Astrocyte (in vitro differentiated cells and primary cell): ENCODE data around the gene RDM1. TPM values are rescaled to one million over a fixed set of nuclear protein-coding genes. Genes with fewer than 3 reads are reported as not detected.

Source experiments
- DNase-seq: peaks from one replicate; pipeline ENCODE4 v3.0.0-alpha.2; 2010; ENCODE audit warnings: low read depth
- FAIRE-seq: peaks from 2 replicates; lab custom pipeline; 2011; peaks lifted over from hg19 to GRCh38; lab: Jason Lieb, UNC
- H2AFZ ChIP-seq: 2 replicates; pipeline ENCODE4 v1.6.0; 2012; ENCODE audit warnings: low read depth, low read length, inconsistent platforms
- H3K27ac ChIP-seq: 2 replicates; pipeline ENCODE4 v1.5.1; 2011; ENCODE audit warnings: low read depth, low read length, inconsistent platforms
- H3K27me3 ChIP-seq: 2 replicates; pipeline ENCODE4 v1.6.0; 2011; ENCODE audit warnings: low read length, inconsistent platforms; ENCODE audit not compliant: insufficient read depth
- H3K36me3 ChIP-seq: 2 replicates; pipeline ENCODE4 v1.5.1; 2011; ENCODE audit warnings: low read length, inconsistent platforms; ENCODE audit not compliant: insufficient read depth
- H3K4me1 ChIP-seq: 2 replicates; pipeline ENCODE4 v1.5.1; 2011; ENCODE audit warnings: low read length, inconsistent platforms; ENCODE audit not compliant: insufficient read depth
- H3K4me2 ChIP-seq: 2 replicates; pipeline ENCODE4 v1.6.0; 2012; ENCODE audit warnings: low read length, inconsistent platforms
- H3K4me3 ChIP-seq: 2 replicates; pipeline ENCODE4 v1.5.1; 2011; ENCODE audit warnings: low read depth, mild to moderate bottlenecking, low read length, inconsistent platforms; ENCODE audit not compliant: insufficient read depth
- H3K79me2 ChIP-seq: 2 replicates; pipeline ENCODE4 v1.6.0; 2012; ENCODE audit warnings: mild to moderate bottlenecking, low read length, inconsistent platforms; ENCODE audit not compliant: insufficient read depth
- H3K9ac ChIP-seq: 2 replicates; pipeline ENCODE4 v1.6.0; 2012; ENCODE audit warnings: mild to moderate bottlenecking, low read length, inconsistent platforms
- H3K9me3 ChIP-seq: 2 replicates; pipeline ENCODE4 v1.5.1; 2012; ENCODE audit warnings: low read depth, mild to moderate bottlenecking, low read length, inconsistent platforms; ENCODE audit not compliant: insufficient read depth
- H4K20me1 ChIP-seq: 2 replicates; pipeline ENCODE4 v1.6.0; 2012; ENCODE audit warnings: low read length, inconsistent platforms; ENCODE audit not compliant: insufficient read depth
- H3K27ac Mint-ChIP-seq: one replicate; pipeline ENCODE4 v1.8.0; 2021; ENCODE audit warnings: mild to moderate bottlenecking, mixed read lengths; ENCODE audit not compliant: unreplicated experiment
- H3K27me3 Mint-ChIP-seq: one replicate; pipeline ENCODE4 v1.8.0; 2021; ENCODE audit warnings: low read depth, mixed read lengths; ENCODE audit not compliant: unreplicated experiment
- H3K36me3 Mint-ChIP-seq: one replicate; pipeline ENCODE4 v1.8.0; 2021; ENCODE audit warnings: low read depth, mixed read lengths; ENCODE audit not compliant: unreplicated experiment
- H3K4me1 Mint-ChIP-seq: one replicate; pipeline ENCODE4 v1.8.0; 2021; ENCODE audit warnings: low read depth, mixed read lengths; ENCODE audit not compliant: unreplicated experiment
- H3K4me3 Mint-ChIP-seq: one replicate; pipeline ENCODE4 v1.8.0; 2021; ENCODE audit warnings: mild to moderate bottlenecking, moderate library complexity, mixed read lengths; ENCODE audit not compliant: unreplicated experiment
- H3K9me3 Mint-ChIP-seq: one replicate; pipeline ENCODE4 v1.8.0; 2021; ENCODE audit warnings: mild to moderate bottlenecking, mixed read lengths; ENCODE audit not compliant: unreplicated experiment
- EZH2 ChIP-seq: IDR thresholded peaks from 2 replicates; pipeline ENCODE4 v1.6.1; 2012; ENCODE audit warnings: mild to moderate bottlenecking, low read length, inconsistent platforms; ENCODE audit not compliant: insufficient read depth
- total RNA-seq: library from RNA; stranded (reverse); gene quantifications from 2 replicates; pipeline ENCODE4 v1.2.1, GENCODE V29; 2021
- TF ChIP-seq, protein P1 (sequence below): IDR thresholded peaks from 2 replicates; pipeline ENCODE4 v1.5.1; 2011; ENCODE audit warnings: low read depth, mild to moderate bottlenecking, inconsistent platforms, low read length, moderate library complexity; ENCODE audit not compliant: insufficient read depth

The RDM1 gene
- total RNA-seq, 1 donor from 2014 or later: not detected

DNA sequence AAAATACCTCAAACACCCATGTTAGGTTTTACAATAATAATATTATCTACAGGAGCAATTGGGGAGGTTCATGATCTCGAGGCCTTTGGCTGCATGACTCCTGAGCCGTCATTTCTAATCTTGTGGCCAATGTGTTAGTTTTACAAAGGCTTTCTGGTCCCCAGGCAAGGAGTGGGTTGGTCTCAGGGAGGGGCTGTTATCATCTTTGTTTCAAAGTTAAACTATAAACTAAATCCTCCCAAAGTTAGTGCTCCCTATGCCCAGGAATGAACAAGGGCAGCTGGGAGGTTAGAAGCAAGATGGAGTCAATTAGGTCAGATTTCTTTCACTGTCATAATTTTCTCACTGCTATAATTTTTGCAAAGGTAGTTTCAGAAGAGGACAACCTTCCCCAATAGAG, 41.3 kb downstream of the RDM1 start:
- Mint-ChIP-seq H3K27me3 (no peaks in the 10 kb centered on the region), H3K27ac (peak overlapping the region; percentile 43), H3K36me3 (no peaks in the 10 kb centered on the region), H3K4me1 (peaks cover 15% of the 10 kb centered on the region), H3K4me3 (no peak overlapping the region), H3K9me3 (peaks cover 2% of the 10 kb centered on the region)
- Histone ChIP-seq H3K4me2 (no peak overlapping the region), H3K27me3 (no peaks in the 10 kb centered on the region), H4K20me1 (no peaks in the 10 kb centered on the region), H3K9ac (no peak overlapping the region), H3K36me3 (no peaks in the 10 kb centered on the region), H3K79me2 (no peaks in the 10 kb centered on the region), H3K9me3 (no peaks in the 10 kb centered on the region), H3K4me1 (peaks cover 5% of the 10 kb centered on the region), H3K4me3 (no peak overlapping the region), H2AFZ (no peak overlapping the region), H3K27ac (no peak overlapping the region)
- DNase-seq (no peak), FAIRE-seq (no peak)
- TF ChIP-seq EZH2: no peak
- TF ChIP-seq, protein P1, sequence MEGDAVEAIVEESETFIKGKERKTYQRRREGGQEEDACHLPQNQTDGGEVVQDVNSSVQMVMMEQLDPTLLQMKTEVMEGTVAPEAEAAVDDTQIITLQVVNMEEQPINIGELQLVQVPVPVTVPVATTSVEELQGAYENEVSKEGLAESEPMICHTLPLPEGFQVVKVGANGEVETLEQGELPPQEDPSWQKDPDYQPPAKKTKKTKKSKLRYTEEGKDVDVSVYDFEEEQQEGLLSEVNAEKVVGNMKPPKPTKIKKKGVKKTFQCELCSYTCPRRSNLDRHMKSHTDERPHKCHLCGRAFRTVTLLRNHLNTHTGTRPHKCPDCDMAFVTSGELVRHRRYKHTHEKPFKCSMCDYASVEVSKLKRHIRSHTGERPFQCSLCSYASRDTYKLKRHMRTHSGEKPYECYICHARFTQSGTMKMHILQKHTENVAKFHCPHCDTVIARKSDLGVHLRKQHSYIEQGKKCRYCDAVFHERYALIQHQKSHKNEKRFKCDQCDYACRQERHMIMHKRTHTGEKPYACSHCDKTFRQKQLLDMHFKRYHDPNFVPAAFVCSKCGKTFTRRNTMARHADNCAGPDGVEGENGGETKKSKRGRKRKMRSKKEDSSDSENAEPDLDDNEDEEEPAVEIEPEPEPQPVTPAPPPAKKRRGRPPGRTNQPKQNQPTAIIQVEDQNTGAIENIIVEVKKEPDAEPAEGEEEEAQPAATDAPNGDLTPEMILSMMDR: no peak

DNA sequence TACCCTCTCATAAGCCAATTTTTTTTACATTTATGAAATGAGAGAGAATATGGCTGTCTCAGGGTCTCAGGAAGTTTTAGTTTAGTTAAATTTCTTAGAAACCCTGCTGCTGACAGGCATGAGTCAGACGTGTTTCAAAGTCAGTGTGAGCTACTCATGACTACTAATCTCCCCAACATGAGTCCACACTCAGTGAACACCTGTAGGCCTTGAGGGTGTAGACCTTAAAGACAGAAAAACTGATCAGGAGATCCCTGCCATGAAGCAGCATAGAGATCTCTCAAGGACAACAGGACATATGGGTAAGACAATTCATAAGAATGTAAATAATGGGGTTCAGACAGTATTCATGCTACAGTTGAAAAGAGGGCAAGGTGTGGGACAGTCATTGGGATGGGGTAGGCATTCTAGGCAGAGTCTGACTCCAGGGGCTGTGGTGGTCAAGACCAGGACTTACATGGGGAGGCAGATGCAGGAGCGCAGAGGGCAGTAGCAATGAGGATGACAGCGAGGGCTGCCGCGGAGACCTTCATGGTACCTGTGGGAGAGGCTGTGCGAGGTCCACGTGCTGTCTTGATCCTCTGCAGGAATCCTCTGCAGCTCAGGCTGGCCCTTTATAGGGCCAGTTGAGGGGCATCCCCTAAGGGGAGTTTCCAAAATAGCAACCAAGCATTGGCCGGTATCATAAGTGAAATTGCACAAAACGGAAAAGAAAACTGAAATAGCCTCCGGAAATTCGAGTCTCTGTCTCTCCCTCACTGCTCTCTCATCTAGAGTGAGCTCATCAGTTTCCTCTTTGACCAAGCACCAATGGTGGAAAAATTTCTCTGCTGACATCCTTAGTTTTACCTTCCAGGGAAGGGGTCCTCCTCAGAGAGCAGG, 50.6 kb downstream of the RDM1 start, which contains the start of gene CCL5:
Gene CCL5 (minus strand): TSS at position 588 of the 882 bp plus-strand sequence.
- H3K27ac Mint-ChIP-seq: no peak within 1 kb of the TSS
- H2AFZ ChIP-seq: no peak within 1 kb of the TSS
- H3K4me3 ChIP-seq: no peak within 1 kb of the TSS
- H3K9me3 Mint-ChIP-seq: no peaks in the 10 kb centered on the region
- no peaks in the 10 kb centered on the region for H3K36me3 Mint-ChIP-seq
- no peak within 1 kb of the TSS for H3K4me2 ChIP-seq
- H3K36me3 ChIP-seq: no peaks in the 10 kb centered on the region
- no peak for TF ChIP-seq EZH2
- TF ChIP-seq, protein P1: no peak
- no peaks in the 10 kb centered on the region for H3K79me2 ChIP-seq
- no peak within 1 kb of the TSS for H3K27ac ChIP-seq
- no peaks in the 10 kb centered on the region for H3K4me1 ChIP-seq
- FAIRE-seq (no peak), DNase-seq (no peak)
- H3K9ac ChIP-seq: no peak within 1 kb of the TSS
- no peaks in the 10 kb centered on the region for H4K20me1 ChIP-seq
- H3K4me1 Mint-ChIP-seq: peaks cover 12% of the 10 kb centered on the region
- H3K4me3 Mint-ChIP-seq: no peak within 1 kb of the TSS
- H3K9me3 ChIP-seq: no peaks in the 10 kb centered on the region
- no peaks in the 10 kb centered on the region for H3K27me3 ChIP-seq
- no peaks in the 10 kb centered on the region for H3K27me3 Mint-ChIP-seq

DNA sequence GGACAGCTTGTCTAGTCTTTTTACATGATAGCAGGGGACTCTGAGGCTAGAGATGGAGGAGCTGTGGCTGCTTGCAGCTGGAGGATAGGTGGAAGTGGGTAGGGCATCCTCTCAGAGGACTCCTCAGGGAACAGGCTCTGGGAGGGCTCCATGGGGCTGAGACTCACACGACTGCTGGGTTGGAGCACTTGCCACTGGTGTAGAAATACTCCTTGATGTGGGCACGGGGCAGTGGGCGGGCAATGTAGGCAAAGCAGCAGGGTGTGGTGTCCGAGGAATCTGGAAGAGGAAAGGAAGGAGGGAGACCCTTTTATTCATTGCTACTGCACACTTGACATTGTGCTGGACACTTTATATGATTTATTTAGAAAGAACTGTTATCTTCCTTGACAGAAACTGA, 52.2 kb downstream of the RDM1 start:
- no peaks in the 10 kb centered on the region for H3K79me2 ChIP-seq
- peaks cover 12% of the 10 kb centered on the region for H3K4me1 Mint-ChIP-seq
- TF ChIP-seq, protein P1: no peak
- TF ChIP-seq EZH2: no peak
- no peaks in the 10 kb centered on the region for H3K9me3 ChIP-seq
- FAIRE-seq (no peak), DNase-seq (no peak)
- H4K20me1 ChIP-seq: no peaks in the 10 kb centered on the region
- H3K27me3 ChIP-seq: no peaks in the 10 kb centered on the region
- no peaks in the 10 kb centered on the region for H3K27me3 Mint-ChIP-seq
- H3K9me3 Mint-ChIP-seq: no peaks in the 10 kb centered on the region
- H2AFZ ChIP-seq: no peak overlapping the region
- H3K4me3 Mint-ChIP-seq: no peak overlapping the region
- H3K27ac Mint-ChIP-seq: peak overlapping the region; percentile 9
- no peaks in the 10 kb centered on the region for H3K4me1 ChIP-seq
- no peak overlapping the region for H3K4me3 ChIP-seq
- no peak overlapping the region for H3K27ac ChIP-seq
- H3K4me2 ChIP-seq: no peak overlapping the region
- H3K36me3 ChIP-seq: no peaks in the 10 kb centered on the region
- no peaks in the 10 kb centered on the region for H3K36me3 Mint-ChIP-seq
- no peak overlapping the region for H3K9ac ChIP-seq
